K562 (cell line): ENCODE data around the gene BCAS4. TPM values are rescaled to one million over a fixed set of nuclear protein-coding genes. Genes with fewer than 3 reads are reported as not detected.

Experiments used
- BHLHE40 ChIP-seq: IDR thresholded peaks from 2 replicates; pipeline ENCODE4 v1.6.1; 2011; ENCODE audit warnings: low read length, improper control_type of control experiment
- CBFA2T3 ChIP-seq: fragments of 450-650 bp; IDR thresholded peaks from 2 replicates; pipeline ENCODE4 v1.6.1; 2017
- CREBBP ChIP-seq: IDR thresholded peaks from one replicate; pipeline ENCODE4 v1.6.1; 2012; ENCODE audit warnings: low read depth, mild to moderate bottlenecking, control low read depth, inconsistent platforms, low read length
- CXXC5 ChIP-seq: fragments of 250-450 bp; sonication (Bioruptor Pico); IDR thresholded peaks from 2 replicates; pipeline ENCODE4 v1.8.0; 2022; ENCODE audit warnings: inconsistent platforms, mild to moderate bottlenecking, moderate library complexity
- FOXO4 ChIP-seq: fragments of 450-650 bp; formaldehyde crosslinking; IDR thresholded peaks from 2 replicates; pipeline ENCODE4 v1.4.0; 2020; ENCODE audit warnings: mild to moderate bottlenecking, moderate library complexity
- MAZ ChIP-seq, 2 experiments: fragments of 450-650 bp in 1 of 2; sonication (generic) in 1 of 2; formaldehyde crosslinking; IDR thresholded peaks in 1 of 2; conservative IDR thresholded peaks in 1 of 2; 2 replicates each; pipeline versions ENCODE4 v1.4.0 to v1.5.0; 2020; ENCODE audit warnings: mild to moderate bottlenecking in 1 of 2, missing genetic modification reagents in 1 of 2
- NFIX ChIP-seq: fragments of 250-450 bp; sonication (Bioruptor Pico); IDR thresholded peaks from 2 replicates; pipeline ENCODE4 v1.4.0; 2020; ENCODE audit warnings: low read depth, mild to moderate bottlenecking, moderate library complexity
- NRF1 ChIP-seq, 2 experiments: fragments of 450-650 bp; IDR thresholded peaks in 1 of 2; conservative IDR thresholded peaks in 1 of 2; 2 replicates each; pipeline ENCODE4 v1.6.1; 2014; ENCODE audit warnings: mild to moderate bottlenecking in 2 of 2
- PHF20 ChIP-seq: fragments of 450-650 bp; IDR thresholded peaks from 2 replicates; pipeline ENCODE4 v1.6.1; 2018; ENCODE audit not compliant: partially characterized antibody
- RBM14 ChIP-seq: fragments of 200-400 bp; formaldehyde crosslinking; IDR thresholded peaks from 2 replicates; pipeline ENCODE4 v1.6.1; 2018; ENCODE audit warnings: low read depth, mild to moderate bottlenecking, low read length, moderate library complexity, borderline replicate concordance; ENCODE audit not compliant: insufficient read depth
- SMARCA4 ChIP-seq: fragments of 450-650 bp; IDR thresholded peaks from 2 replicates; pipeline ENCODE4 v1.6.1; 2016
- TAF7 ChIP-seq: fragments of 450-650 bp; IDR thresholded peaks from 2 replicates; pipeline ENCODE4 v1.6.1; 2016; ENCODE audit warnings: missing genetic modification characterization, missing compliant biosample characterization
- THRAP3 ChIP-seq: fragments of 450-650 bp; IDR thresholded peaks from 2 replicates; pipeline ENCODE4 v1.6.1; 2016; ENCODE audit warnings: mild to moderate bottlenecking, inconsistent platforms, borderline replicate concordance
- ZNF124 ChIP-seq: sonication (generic); formaldehyde crosslinking; IDR thresholded peaks from 2 replicates; pipeline ENCODE4 v1.8.1; 2022; ENCODE audit warnings: missing genetic modification reagents
- ZNF280A ChIP-seq: fragments of 450-650 bp; IDR thresholded peaks from 2 replicates; pipeline ENCODE4 v1.6.1; 2018; ENCODE audit warnings: mild to moderate bottlenecking, low read depth; ENCODE audit not compliant: partially characterized antibody
- ZNF318 ChIP-seq, 2 experiments: fragments of 450-650 bp; IDR thresholded peaks; 2 replicates each; pipeline ENCODE4 v1.6.1; 2016; ENCODE audit warnings: mild to moderate bottlenecking in 2 of 2, borderline replicate concordance in 1 of 2, low read depth in 1 of 2, moderate library complexity in 1 of 2
- ZNF384 ChIP-seq: IDR thresholded peaks from 2 replicates; pipeline ENCODE4 v1.6.1; 2012; ENCODE audit warnings: low read depth, low read length, improper control_type of control experiment
- ZNF41 ChIP-seq: fragments of 250-450 bp; sonication (Bioruptor Pico); conservative IDR thresholded peaks from 2 replicates; pipeline ENCODE4 v1.4.0; 2020; ENCODE audit warnings: mild to moderate bottlenecking
- polyA plus RNA-seq, 8 experiments: library from polyadenylated mRNA; depleted of rRNA in 4 of 8; stranded (reverse) in 5 of 8; unstranded in 3 of 8; fragments of >200 nt; fragmentation: Nextera tagmentation in 2 of 8; fragmentation: Illumina TruSeq in 1 of 8; extraction: Ambion mirVana in 2 of 8; extraction: Trizol in 1 of 8; gene quantifications; 2 replicates each; pipeline versions ENCODE4 v1.2.1 to v1.2.3, GENCODE V29; 2011 to 2014; ENCODE audit warnings: inconsistent platforms in 1 of 8, missing spikeins in 1 of 8
- total RNA-seq, 7 experiments: library from RNA; depleted of rRNA in 6 of 7; stranded (reverse); fragments of >200 nt in 6 of 7; fragmentation: Illumina TruSeq in 2 of 7; extraction: Trizol in 2 of 7; gene quantifications; 2 replicates each; pipeline versions ENCODE4 v1.2.1 to v1.2.3, GENCODE V29; 2011 to 2021; ENCODE audit warnings: low replicate concordance in 1 of 7

Gene BCAS4
- total and polyA plus RNA-seq, 9 of the 15 experiments (the other 6 are each of a cell fraction or from before 2014, with no cell fraction given): 0.15 to 2.3 (median 0.47) TPM

GRCh38 chr20:50790651-50791277 lies 4.1 kb upstream of the BCAS4 start (continued):
- TF ChIP-seq ZNF318 (IDR thresholded peaks at IDR 0.05; ENCODE audit: borderline replicate concordance in 1 of 2, low read depth in 1 of 2) (no peak), MAZ (CRISPR knock-in tag; conservative IDR thresholded peaks at IDR 0.05 in 1 of 2, IDR thresholded peaks at IDR 0.05 in 1 of 2) (peak; percentile 86 to 89), PHF20 (peak; percentile 54), ZNF41 (CRISPR knock-in tag) (0 out of 2 replicates have a peak, but pooled peaks have one; percentile 33), ZNF124 (CRISPR knock-in tag) (no peak), THRAP3 (no peak), SMARCA4 (peak; percentile 59; the same call in 1 of the 2 replicates), ZNF384 (no peak), FOXO4 (no peak), CBFA2T3 (no peak; the same call in 1 of the 2 replicates), CREBBP (no peak), BHLHE40 (no peak; the same call in 1 of the 2 replicates), ZNF280A (no peak), NFIX (CRISPR knock-in tag) (no peak), TAF7 (tag) (peak; percentile 58; the same call in 1 of the 2 replicates), RBM14 (no peak), NRF1 (conservative IDR thresholded peaks at IDR 0.05 in 1 of 2, IDR thresholded peaks at IDR 0.05 in 1 of 2) (peak; percentile 57 to 68), CXXC5 (CRISPR knock-in tag) (peak; percentile 85)
